Mucosa of descending colon (tissue), 3 donors: ENCODE measurements around the gene CCDC50. TPM values are rescaled to one million over a fixed set of nuclear protein-coding genes. Genes with fewer than 3 reads are reported as not detected.

Source experiments
- ATAC-seq: fragments of 200-7000 bp; cut with Tn5 transposase; one replicate; pipeline ENCODE4 v1.9.1; 2020; ENCODE audit warnings: mild to moderate bottlenecking, moderate library complexity
- DNase-seq, 3 donors: peaks; one replicate each; pipeline ENCODE4 v3.0.0-alpha.2; 2020
- H3K36me3 ChIP-seq: fragments of 200-600 bp; one replicate; pipeline ENCODE4 v1.8.0; 2021; ENCODE audit warnings: low read depth, mild to moderate bottlenecking
- H3K4me1 ChIP-seq: fragments of 200-600 bp; one replicate; pipeline ENCODE4 v1.8.0; 2021; ENCODE audit warnings: low read depth, mild to moderate bottlenecking
- H3K4me3 ChIP-seq: fragments of 200-600 bp; one replicate; pipeline ENCODE4 v1.8.0; 2021; ENCODE audit warnings: mild to moderate bottlenecking
- H3K9me3 ChIP-seq: fragments of 200-600 bp; one replicate; pipeline ENCODE4 v1.8.0; 2021; ENCODE audit warnings: mild to moderate bottlenecking
- intact Hi-C, 2 donors: fragments of 100-400 bp; cut with DNase I in 1 of 2; cut with micrococcal nuclease in 1 of 2; formaldehyde crosslinking; loops; one replicate each; pipeline versions ENCODE4 v1.11.0 to v1.11.1; 2022; cut with DNase I, micrococcal nuclease
- total RNA-seq, 3 donors: library from RNA; stranded (reverse); fragmentation: NEBNext Ultra II Directional in 2 of 3; extraction: Animal tissue kit (Norgen Biotek cat#: 25700) in 2 of 3; gene quantifications; one replicate each; pipeline versions ENCODE4 v1.2.1 to v1.2.4, GENCODE V29; 2021 to 2023
- TF ChIP-seq, protein P1 (sequence below): fragments of 200-600 bp; IDR thresholded peaks from one replicate; pipeline ENCODE4 v1.8.0; 2022; ENCODE audit warnings: antibody characterized with exemption, mild to moderate bottlenecking
- donor health status: DM: no; HTN: no; CAD: no; lungs with moderate emphysema.
- donor health status: DM: no; HTN: no; CAD: no.
- donor health status: DM: no; HTN: yes; CAD: no.

CCDC50 gene
- total RNA-seq, 3 donors from 2014 or later, result 41.8 to 89.8 (median 60.2) TPM

- no peak for ATAC-seq
- TF ChIP-seq, protein P1, sequence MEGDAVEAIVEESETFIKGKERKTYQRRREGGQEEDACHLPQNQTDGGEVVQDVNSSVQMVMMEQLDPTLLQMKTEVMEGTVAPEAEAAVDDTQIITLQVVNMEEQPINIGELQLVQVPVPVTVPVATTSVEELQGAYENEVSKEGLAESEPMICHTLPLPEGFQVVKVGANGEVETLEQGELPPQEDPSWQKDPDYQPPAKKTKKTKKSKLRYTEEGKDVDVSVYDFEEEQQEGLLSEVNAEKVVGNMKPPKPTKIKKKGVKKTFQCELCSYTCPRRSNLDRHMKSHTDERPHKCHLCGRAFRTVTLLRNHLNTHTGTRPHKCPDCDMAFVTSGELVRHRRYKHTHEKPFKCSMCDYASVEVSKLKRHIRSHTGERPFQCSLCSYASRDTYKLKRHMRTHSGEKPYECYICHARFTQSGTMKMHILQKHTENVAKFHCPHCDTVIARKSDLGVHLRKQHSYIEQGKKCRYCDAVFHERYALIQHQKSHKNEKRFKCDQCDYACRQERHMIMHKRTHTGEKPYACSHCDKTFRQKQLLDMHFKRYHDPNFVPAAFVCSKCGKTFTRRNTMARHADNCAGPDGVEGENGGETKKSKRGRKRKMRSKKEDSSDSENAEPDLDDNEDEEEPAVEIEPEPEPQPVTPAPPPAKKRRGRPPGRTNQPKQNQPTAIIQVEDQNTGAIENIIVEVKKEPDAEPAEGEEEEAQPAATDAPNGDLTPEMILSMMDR, result no peak
- no peak overlapping the region for H3K4me3 ChIP-seq
- H3K9me3 ChIP-seq, result no peaks in the 10 kb centered on the region
- intact Hi-C loops, result no loop called here
- DNase-seq, result no peak
- H3K4me1 ChIP-seq, result no peaks in the 10 kb centered on the region
- no peaks in the 10 kb centered on the region for H3K36me3 ChIP-seq
Observed at GRCh38 chr3:191307341-191307740, 21.9 kb upstream of the CCDC50 start.

GRCh38 chr3:191313296-191313695 is 15.9 kb upstream of the CCDC50 start:
- intact Hi-C loops, result no loop called here
- no peak overlapping the region for H3K4me3 ChIP-seq
- DNase-seq (no peak), ATAC-seq (no peak)
- H3K36me3 ChIP-seq, result no peaks in the 10 kb centered on the region
- H3K9me3 ChIP-seq, result no peaks in the 10 kb centered on the region
- H3K4me1 ChIP-seq, result no peaks in the 10 kb centered on the region
- TF ChIP-seq, protein P1, result no peak

GRCh38 chr3:191314109-191314728 is 15.0 kb upstream of the CCDC50 start:
- no peaks in the 10 kb centered on the region for H3K36me3 ChIP-seq
- intact Hi-C loops, result no loop called here
- no peaks in the 10 kb centered on the region for H3K4me1 ChIP-seq
- H3K9me3 ChIP-seq, result no peaks in the 10 kb centered on the region
- H3K4me3 ChIP-seq, result no peak overlapping the region
- TF ChIP-seq, protein P1, result no peak
- DNase-seq, result no peak
- ATAC-seq, result no peak

- ATAC-seq (no peak), DNase-seq (no peak)
Observed at GRCh38 chr3:191316876-191317603, 12.2 kb upstream of the CCDC50 start.

DNA sequence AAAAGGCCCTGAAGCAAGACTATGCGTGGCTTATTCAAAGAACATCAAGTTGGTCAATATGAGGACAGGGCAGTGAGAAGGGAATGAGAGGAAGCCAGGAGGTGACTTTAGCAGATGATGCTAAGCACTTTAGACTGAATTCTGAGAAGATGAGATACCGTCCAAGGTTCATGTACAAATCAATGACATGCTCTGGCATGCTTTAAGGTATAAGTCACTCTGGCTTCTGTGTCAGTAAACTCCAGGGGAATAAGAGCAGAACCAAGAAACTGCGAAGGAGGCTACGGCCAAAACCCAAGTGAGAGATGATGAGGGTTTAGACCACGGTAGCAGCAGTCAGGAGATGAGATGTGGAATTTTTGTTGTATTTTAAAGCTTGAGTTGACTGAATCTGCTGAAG is 8.9 kb upstream of the CCDC50 start:
- Histone ChIP-seq H3K36me3 (no peaks in the 10 kb centered on the region), H3K9me3 (no peaks in the 10 kb centered on the region), H3K4me1 (no peaks in the 10 kb centered on the region), H3K4me3 (no peak overlapping the region)
- ATAC-seq (no peak), DNase-seq (no peak)
- intact Hi-C loops, result no loop called here
- TF ChIP-seq, protein P1, result no peak

More at GRCh38 chr3:191316876-191317603, 12.2 kb upstream of the CCDC50 start:
- intact Hi-C loops, result no loop called here
- no peaks in the 10 kb centered on the region for H3K9me3 ChIP-seq
- no peak overlapping the region for H3K4me3 ChIP-seq
- TF ChIP-seq, protein P1, result no peak
- no peaks in the 10 kb centered on the region for H3K4me1 ChIP-seq
- no peaks in the 10 kb centered on the region for H3K36me3 ChIP-seq
